ENCODE data around the gene EFCAB11. TPM values are rescaled to one million over a fixed set of nuclear protein-coding genes. Genes with fewer than 3 reads are reported as not detected.

The EFCAB11 gene, protein sequence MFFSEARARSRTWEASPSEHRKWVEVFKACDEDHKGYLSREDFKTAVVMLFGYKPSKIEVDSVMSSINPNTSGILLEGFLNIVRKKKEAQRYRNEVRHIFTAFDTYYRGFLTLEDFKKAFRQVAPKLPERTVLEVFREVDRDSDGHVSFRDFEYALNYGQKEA
- 1 to 10 TPM; 3.4 to 7.5 TPM for total RNA-seq
- 1 to 10 TPM; 5.1 to 8.8 TPM for polyA plus RNA-seq
- long read RNA-seq, donor 1, partial matches to known transcripts: 0 of 5 reads
- long read RNA-seq, donor 1, other reads (novel, unspliced or antisense): 2 of 5 reads
- long read RNA-seq, donor 2, partial matches to known transcripts: 0 of 3 reads
- long read RNA-seq, donor 2, other reads (novel, unspliced or antisense): 2 of 3 reads

GRCh38 chr14:89954070-89955021, at the start of gene EFCAB11:
EFCAB11 (minus strand) TSS chr14:89954730; CDS start chr14:89954660, 70 bp downstream.
- Histone ChIP-seq H3K4me3 (ENCODE audit: low read length in 2 of 2) (peak within 1 kb of the TSS; percentile 66 to 71), H3K27ac (ENCODE audit: low read depth in 1 of 2, low read length in 2 of 2) (peak within 1 kb of the TSS; percentile 19 to 70), H3K27me3 (ENCODE audit: control insufficient read depth in 1 of 2, insufficient read depth in 2 of 2, low read length in 1 of 2) (no peaks in the 10 kb centered on the region), H3K9me3 (ENCODE audit: control insufficient read depth, low read length) (no peaks in the 10 kb centered on the region), H3K4me1 (ENCODE audit: control insufficient read depth in 1 of 2, insufficient read depth in 2 of 2, low read length in 2 of 2) (peaks cover 0 to 5% of the 10 kb centered on the region in 2 donors), H3K36me3 (ENCODE audit: control insufficient read depth in 1 of 2, insufficient read depth in 2 of 2, low read length in 1 of 2) (peaks cover 1 to 3% of the 10 kb centered on the region in 2 donors)
- intact Hi-C loops (cut with DNase I): no loop called here
- DNase-seq: peak; percentile 97 to 98
- peak; percentile 97 for ATAC-seq (ENCODE audit: low FRiP score)
- 1% methylated on average over 44 of the region's 44 CpGs for WGBS, 2 donors

DNA sequence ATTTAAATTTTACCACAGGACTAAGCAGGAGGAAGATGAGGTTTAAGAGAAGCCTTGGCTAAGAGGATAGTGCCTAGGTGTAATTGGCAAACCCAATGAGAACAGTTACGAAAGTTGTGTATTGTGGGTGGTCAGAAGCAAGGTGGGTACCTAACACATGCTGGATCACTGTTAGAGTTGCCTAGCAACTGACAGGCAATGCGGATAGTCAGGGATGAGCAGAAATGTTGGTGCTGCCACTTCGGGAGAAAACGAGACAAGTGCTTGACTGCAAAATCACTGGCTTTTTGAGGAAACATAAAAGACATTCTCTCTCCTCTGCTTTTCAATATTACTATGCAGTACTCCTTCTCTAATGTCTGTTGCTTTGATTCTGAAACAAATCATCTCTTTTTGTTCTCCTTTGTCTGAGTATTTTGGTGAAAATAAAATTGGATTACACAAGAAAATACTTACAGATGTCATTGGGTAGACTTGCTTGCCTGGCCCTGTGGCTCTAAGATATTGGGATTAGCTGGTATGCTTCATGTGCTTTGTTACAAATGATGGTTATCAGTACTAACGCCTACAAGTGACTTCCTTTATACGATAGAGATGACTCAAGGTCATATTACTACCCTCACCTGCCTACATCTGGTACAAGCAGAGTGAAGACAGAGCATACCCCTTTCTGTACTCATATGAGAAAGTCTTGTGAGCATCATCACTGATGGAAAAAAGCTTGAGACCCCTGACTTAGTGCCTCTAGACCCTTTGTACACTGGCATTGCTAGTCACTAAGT, 49.2 kb upstream of the EFCAB11 start:
- intact Hi-C loops (cut with DNase I): no loop called here
- no peak for ATAC-seq (ENCODE audit: low FRiP score)

DNA sequence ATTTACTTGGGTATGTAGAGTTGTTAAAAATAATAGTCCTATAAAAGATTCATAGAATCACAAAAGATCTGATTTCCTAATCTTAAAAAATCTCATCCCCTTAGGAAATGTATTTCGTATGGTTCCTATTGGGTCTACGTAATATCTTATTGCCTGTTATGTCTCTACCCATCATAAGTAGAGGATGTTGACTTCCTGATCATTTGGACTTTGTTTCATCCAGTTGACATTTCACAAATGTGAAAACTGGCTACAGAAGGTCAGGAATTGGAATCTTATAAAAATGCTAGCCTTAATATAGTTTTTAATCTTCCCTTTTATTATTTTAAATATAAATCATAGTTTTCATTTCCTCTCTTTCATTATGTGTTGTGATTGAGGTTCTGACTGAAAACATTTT, 46.4 kb upstream of the EFCAB11 start:
- H3K36me3 ChIP-seq (ENCODE audit: control insufficient read depth in 1 of 2, insufficient read depth in 2 of 2, low read length in 1 of 2): peaks cover 3 to 6% of the 10 kb centered on the region in 2 donors
- H3K27ac ChIP-seq (ENCODE audit: low read depth in 1 of 2, low read length in 2 of 2): no peak overlapping the region
- no peaks in the 10 kb centered on the region for H3K27me3 ChIP-seq (ENCODE audit: control insufficient read depth in 1 of 2, insufficient read depth in 2 of 2, low read length in 1 of 2)
- intact Hi-C loops (cut with DNase I): no loop called here
- no peak for DNase-seq
- H3K4me3 ChIP-seq (ENCODE audit: low read length in 2 of 2): no peak overlapping the region
- 94 to 97% methylated on average over 2 of the region's 2 CpGs for WGBS, 2 donors
- H3K4me1 ChIP-seq (ENCODE audit: control insufficient read depth in 1 of 2, insufficient read depth in 2 of 2, low read length in 2 of 2): no peaks in the 10 kb centered on the region
- no peaks in the 10 kb centered on the region for H3K9me3 ChIP-seq (ENCODE audit: control insufficient read depth, low read length)
- ATAC-seq (ENCODE audit: low FRiP score): no peak

More for the DNA sequence above, 49.2 kb upstream of the EFCAB11 start:
- no peak for DNase-seq
- Histone ChIP-seq H3K4me1 (ENCODE audit: control insufficient read depth in 1 of 2, insufficient read depth in 2 of 2, low read length in 2 of 2) (no peaks in the 10 kb centered on the region), H3K27me3 (ENCODE audit: control insufficient read depth in 1 of 2, insufficient read depth in 2 of 2, low read length in 1 of 2) (no peaks in the 10 kb centered on the region), H3K27ac (ENCODE audit: low read depth in 1 of 2, low read length in 2 of 2) (no peak overlapping the region), H3K36me3 (ENCODE audit: control insufficient read depth in 1 of 2, insufficient read depth in 2 of 2, low read length in 1 of 2) (peaks cover 3 to 5% of the 10 kb centered on the region in 2 donors), H3K4me3 (ENCODE audit: low read length in 2 of 2) (no peak overlapping the region), H3K9me3 (ENCODE audit: control insufficient read depth, low read length) (no peaks in the 10 kb centered on the region)
- WGBS, 2 donors: 91 to 92% methylated on average over 6 of the region's 6 CpGs

DNA sequence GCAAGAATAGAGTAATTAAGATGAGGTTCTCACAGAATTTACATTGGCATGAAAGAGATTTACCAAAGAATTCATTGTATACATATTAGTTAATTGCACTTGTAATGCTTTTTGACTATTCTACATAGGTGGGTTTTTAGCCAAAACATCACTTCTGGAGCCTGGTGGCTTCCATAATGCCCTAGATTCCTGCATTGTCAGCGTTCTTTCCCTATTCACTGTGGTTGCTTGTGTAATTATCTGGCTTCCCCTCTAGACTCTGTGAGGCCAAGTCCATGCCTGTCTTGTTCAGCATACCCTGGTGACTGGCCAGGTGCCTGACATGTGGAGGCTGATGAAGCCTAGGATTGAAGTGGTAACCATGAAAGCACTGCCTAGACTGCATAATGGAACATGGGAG, 42.4 kb upstream of the EFCAB11 start:
- Histone ChIP-seq H3K36me3 (ENCODE audit: control insufficient read depth in 1 of 2, insufficient read depth in 2 of 2, low read length in 1 of 2) (peaks cover 0 to 4% of the 10 kb centered on the region in 2 donors), H3K27me3 (ENCODE audit: control insufficient read depth in 1 of 2, insufficient read depth in 2 of 2, low read length in 1 of 2) (no peaks in the 10 kb centered on the region)
- WGBS, 2 donors: 92 to 95% methylated on average over 1 of the region's 1 CpG

DNA sequence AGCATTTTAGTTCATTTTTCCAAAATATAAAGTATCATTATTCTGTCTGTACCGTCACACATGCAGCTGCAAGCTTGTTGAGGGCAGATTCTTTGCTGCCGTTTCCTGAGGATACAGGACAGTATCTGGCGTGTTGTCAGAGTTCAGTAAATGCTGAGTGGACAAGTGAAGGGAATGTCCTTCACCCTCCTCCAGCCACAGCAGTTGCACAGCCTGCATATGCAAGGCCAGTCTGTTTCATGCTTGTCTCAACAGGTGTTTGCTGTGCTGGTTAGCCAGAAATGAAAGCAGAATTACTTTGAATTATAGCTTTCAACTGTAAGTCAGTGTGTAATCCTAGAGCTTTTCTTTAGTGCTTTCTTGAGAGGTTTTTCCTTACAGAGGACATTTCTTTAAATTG, 37.7 kb upstream of the EFCAB11 start:
- intact Hi-C loops (cut with DNase I): no loop called here

More for the DNA sequence above, 42.4 kb upstream of the EFCAB11 start:
- DNase-seq (no peak), ATAC-seq (ENCODE audit: low FRiP score) (no peak)
- Histone ChIP-seq H3K9me3 (ENCODE audit: control insufficient read depth, low read length) (no peaks in the 10 kb centered on the region), H3K4me1 (ENCODE audit: control insufficient read depth in 1 of 2, insufficient read depth in 2 of 2, low read length in 2 of 2) (no peaks in the 10 kb centered on the region), H3K27ac (ENCODE audit: low read depth in 1 of 2, low read length in 2 of 2) (no peak overlapping the region), H3K4me3 (ENCODE audit: low read length in 2 of 2) (no peak overlapping the region)
- intact Hi-C loops (cut with DNase I): no loop called here

DNA sequence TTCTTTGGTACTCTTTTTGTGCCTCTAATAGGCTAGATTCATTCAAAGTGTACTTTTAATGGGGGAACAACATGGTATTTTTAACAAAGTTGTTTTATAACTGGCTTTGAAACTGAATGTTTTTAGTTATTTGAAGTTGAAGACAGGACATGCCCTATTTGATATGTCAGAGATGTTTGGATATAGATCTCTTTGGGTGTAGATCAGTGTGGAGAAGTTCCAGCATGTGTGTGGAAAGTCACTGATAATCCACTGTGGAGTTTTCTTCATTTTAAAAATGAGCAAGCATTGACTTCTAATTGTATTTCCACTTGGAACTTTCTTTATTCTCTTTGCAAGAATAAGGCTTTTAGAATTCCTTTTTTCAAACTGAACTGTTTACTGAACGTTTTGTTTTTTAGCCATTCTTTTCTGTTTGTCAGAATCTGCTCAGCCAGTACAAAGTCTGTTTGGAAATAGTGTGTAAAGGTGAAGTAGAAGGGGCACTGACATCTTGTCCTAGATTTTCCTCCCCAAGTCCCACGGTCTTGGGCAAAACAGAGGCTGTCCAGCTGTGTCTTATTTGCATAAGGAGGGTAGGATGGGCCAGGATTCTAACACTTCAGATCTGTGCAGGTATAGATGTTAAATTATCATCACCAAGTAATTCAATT, 36.2 kb upstream of the EFCAB11 start:
- 65 to 67% methylated on average over 2 of the region's 2 CpGs for WGBS, 2 donors
- no peaks in the 10 kb centered on the region for H3K4me1 ChIP-seq (ENCODE audit: control insufficient read depth in 1 of 2, insufficient read depth in 2 of 2, low read length in 2 of 2)
- H3K4me3 ChIP-seq (ENCODE audit: low read length in 2 of 2): no peak overlapping the region
- H3K36me3 ChIP-seq (ENCODE audit: control insufficient read depth in 1 of 2, insufficient read depth in 2 of 2, low read length in 1 of 2): peaks cover 2 to 9% of the 10 kb centered on the region in 2 donors
- intact Hi-C loops (cut with DNase I): no loop called here
- ATAC-seq (ENCODE audit: low FRiP score) (no peak), DNase-seq (no peak)
- no peaks in the 10 kb centered on the region for H3K27me3 ChIP-seq (ENCODE audit: control insufficient read depth in 1 of 2, insufficient read depth in 2 of 2, low read length in 1 of 2)
- no peak overlapping the region for H3K27ac ChIP-seq (ENCODE audit: low read depth in 1 of 2, low read length in 2 of 2)
- H3K9me3 ChIP-seq (ENCODE audit: control insufficient read depth, low read length): no peaks in the 10 kb centered on the region

More for the DNA sequence above, 37.7 kb upstream of the EFCAB11 start:
- no peaks in the 10 kb centered on the region for H3K4me1 ChIP-seq (ENCODE audit: control insufficient read depth in 1 of 2, insufficient read depth in 2 of 2, low read length in 2 of 2)
- ATAC-seq (ENCODE audit: low FRiP score) (no peak), DNase-seq (no peak)
- no peak overlapping the region for H3K4me3 ChIP-seq (ENCODE audit: low read length in 2 of 2)
- peaks cover 0 to 2% of the 10 kb centered on the region in 2 donors for H3K36me3 ChIP-seq (ENCODE audit: control insufficient read depth in 1 of 2, insufficient read depth in 2 of 2, low read length in 1 of 2)
- H3K27ac ChIP-seq (ENCODE audit: low read depth in 1 of 2, low read length in 2 of 2): no peak overlapping the region
- no peaks in the 10 kb centered on the region for H3K27me3 ChIP-seq (ENCODE audit: control insufficient read depth in 1 of 2, insufficient read depth in 2 of 2, low read length in 1 of 2)
- WGBS, 2 donors: 91 to 93% methylated on average over 3 of the region's 3 CpGs
- H3K9me3 ChIP-seq (ENCODE audit: control insufficient read depth, low read length): no peaks in the 10 kb centered on the region

DNA sequence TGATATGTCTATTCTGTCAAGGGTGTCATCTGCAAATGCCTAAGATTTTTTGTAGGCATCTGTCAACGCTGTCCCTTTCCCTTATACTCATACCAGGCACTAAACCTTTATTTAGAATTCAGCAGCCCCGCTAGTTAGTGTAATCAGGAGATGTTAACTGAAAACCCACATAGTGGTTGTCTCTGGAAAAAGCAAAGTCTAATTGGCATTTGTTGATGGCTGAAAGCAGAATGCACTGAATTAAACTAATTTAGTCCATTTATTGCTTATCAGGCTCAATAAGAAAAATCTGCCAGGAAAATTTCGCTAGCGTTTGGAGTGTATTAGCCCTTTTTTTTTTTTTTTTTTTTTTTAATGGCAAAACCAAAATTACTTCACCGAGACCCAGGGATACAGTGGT, 35.7 kb upstream of the EFCAB11 start:
- Histone ChIP-seq H3K4me1 (ENCODE audit: control insufficient read depth in 1 of 2, insufficient read depth in 2 of 2, low read length in 2 of 2) (no peaks in the 10 kb centered on the region), H3K4me3 (ENCODE audit: low read length in 2 of 2) (no peak overlapping the region), H3K36me3 (ENCODE audit: control insufficient read depth in 1 of 2, insufficient read depth in 2 of 2, low read length in 1 of 2) (peaks cover 2 to 9% of the 10 kb centered on the region in 2 donors), H3K27me3 (ENCODE audit: control insufficient read depth in 1 of 2, insufficient read depth in 2 of 2, low read length in 1 of 2) (no peaks in the 10 kb centered on the region), H3K27ac (ENCODE audit: low read depth in 1 of 2, low read length in 2 of 2) (no peak overlapping the region), H3K9me3 (ENCODE audit: control insufficient read depth, low read length) (no peaks in the 10 kb centered on the region)
- intact Hi-C loops (cut with DNase I): no loop called here
- DNase-seq (no peak), ATAC-seq (ENCODE audit: low FRiP score) (no peak)
- WGBS, 2 donors: 93% methylated on average over 5 of the region's 5 CpGs

DNA sequence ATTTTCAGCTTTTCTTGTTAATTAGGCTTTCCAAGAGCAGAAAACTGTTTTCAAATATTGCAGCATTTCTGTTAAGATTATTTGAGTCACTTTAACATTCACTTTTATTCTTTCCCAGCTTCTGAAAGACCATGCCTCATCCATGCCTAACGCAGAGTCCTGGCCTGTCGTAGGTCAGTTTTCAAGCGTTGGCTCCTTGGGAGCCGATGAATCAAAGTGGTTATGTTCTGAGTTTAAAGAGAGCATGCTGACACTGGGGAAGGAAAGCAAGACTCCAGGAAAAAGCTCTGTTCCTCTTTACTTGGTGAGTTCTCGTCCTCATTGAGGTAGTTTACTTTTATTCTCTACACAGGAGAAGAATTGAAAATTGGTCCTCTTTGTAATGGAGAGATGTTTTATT, 34.3 kb upstream of the EFCAB11 start:
- H3K27me3 ChIP-seq (ENCODE audit: control insufficient read depth in 1 of 2, insufficient read depth in 2 of 2, low read length in 1 of 2): no peaks in the 10 kb centered on the region

More for the DNA sequence above, 34.3 kb upstream of the EFCAB11 start:
- Histone ChIP-seq H3K27ac (ENCODE audit: low read depth in 1 of 2, low read length in 2 of 2) (no peak overlapping the region), H3K9me3 (ENCODE audit: control insufficient read depth, low read length) (no peaks in the 10 kb centered on the region), H3K4me3 (ENCODE audit: low read length in 2 of 2) (no peak overlapping the region), H3K36me3 (ENCODE audit: control insufficient read depth in 1 of 2, insufficient read depth in 2 of 2, low read length in 1 of 2) (peaks cover 2 to 9% of the 10 kb centered on the region in 2 donors), H3K4me1 (ENCODE audit: control insufficient read depth in 1 of 2, insufficient read depth in 2 of 2, low read length in 2 of 2) (no peaks in the 10 kb centered on the region)
- ATAC-seq (ENCODE audit: low FRiP score) (no peak), DNase-seq (no peak)
- WGBS, 2 donors: 89 to 91% methylated on average over 5 of the region's 5 CpGs
- intact Hi-C loops (cut with DNase I): no loop called here
